HG02970 (cell line): ENCODE measurements around the gene LTBP4.
A peak's percentile ranks its signal among the peaks of the same experiment; 100 is the strongest.

Experiments
- ATAC-seq: cut with Tn5 transposase; IDR thresholded peaks from one replicate; pipeline ENCODE4 v1.9.1; 2021; ENCODE audit warnings: mild to moderate bottlenecking, moderate library complexity, moderate number of reproducible peaks; ENCODE audit not compliant: unreplicated experiment, low FRiP score

LTBP4 gene

GRCh38 chr19:40592170-40592569 is 9.0 kb upstream of the LTBP4 start:
- no peak for ATAC-seq

GRCh38 chr19:40594255-40594654 is 6.9 kb upstream of the LTBP4 start:
- ATAC-seq = no peak

GRCh38 chr19:40594657-40595091 is 6.5 kb upstream of the LTBP4 start:
- ATAC-seq = no peak

DNA sequence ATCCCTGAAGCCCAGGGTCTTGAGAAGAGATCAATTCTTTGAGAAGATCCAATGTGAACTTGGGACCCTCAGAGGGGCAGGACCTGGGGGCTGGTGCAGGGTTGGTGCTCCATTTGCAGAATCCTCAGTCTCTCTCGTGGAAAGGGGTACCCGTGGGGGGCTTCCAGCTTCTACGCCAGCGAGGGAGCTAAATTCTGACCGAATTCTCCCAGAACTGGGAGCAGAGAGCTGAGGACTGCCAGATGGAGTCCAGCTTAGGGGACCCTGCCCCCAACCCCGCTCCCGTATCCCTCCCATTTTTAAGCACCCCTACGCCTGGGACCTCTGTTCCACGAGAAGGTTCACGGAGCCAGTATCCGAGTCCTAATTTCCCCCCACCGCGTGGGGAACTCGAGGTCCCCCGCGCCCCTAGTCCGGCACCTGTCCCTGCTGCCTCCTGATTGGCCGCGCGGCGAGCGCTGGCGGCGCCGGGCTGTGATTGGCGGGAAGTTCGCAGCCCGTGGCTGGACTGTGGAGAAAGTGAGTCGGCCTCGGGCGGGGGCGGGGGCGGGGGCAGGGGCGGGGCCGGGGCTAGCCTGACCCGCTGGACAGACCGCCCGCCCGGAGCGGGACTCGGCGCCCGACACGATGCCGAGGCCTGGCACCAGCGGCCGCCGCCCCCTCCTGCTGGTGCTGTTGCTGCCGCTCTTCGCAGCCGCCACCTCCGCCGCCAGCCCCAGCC is 4.4 kb upstream of the LTBP4 start:
- no peak for ATAC-seq

DNA sequence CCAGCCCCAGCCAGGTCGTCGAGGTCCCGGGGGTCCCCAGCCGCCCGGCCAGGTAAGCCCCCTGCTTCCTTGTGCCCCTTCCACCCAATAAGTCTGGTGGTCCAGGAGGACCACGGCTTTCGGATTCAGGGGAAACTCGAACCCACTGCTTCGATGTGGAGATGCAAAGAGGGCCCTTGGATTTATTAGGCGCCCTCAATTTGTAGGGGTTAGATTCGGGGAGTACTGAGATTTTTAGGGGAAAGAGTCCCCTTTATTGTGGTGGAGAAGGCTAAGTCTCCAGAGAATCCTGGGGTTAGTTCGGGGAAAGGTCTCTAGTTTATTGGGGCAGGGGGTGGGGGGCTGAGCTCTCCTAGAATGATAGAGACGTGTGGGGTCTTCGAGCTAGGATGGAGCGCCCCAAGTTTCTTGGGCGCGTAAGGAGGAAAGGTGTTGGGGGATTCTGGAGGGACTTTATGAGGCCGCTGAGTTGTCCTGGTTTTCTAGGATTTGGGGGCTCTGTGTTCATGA is 3.8 kb upstream of the LTBP4 start:
- no peak for ATAC-seq

GRCh38 chr19:40598121-40598917 is 2.9 kb upstream of the LTBP4 start:
- ATAC-seq = no peak

DNA sequence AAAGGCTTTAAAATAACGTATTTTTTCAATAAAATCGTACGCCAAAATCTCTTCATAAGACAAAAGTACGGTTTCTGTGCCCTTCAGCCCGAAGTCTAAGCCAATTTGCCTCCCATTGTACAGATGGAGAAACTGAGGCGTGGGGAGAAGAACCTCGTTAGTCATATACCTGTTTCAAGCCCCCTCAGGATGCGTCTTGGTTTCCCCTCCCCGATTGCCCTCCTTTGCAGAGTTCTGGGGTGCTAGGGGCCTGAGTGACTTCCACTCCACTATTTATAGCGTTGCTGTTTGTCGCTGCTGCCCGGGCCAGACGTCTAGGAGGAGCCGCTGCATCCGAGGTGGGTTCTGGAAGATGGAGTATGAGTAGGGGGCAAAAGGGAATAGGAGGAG is 2.3 kb upstream of the LTBP4 start:
- ATAC-seq = no peak

DNA sequence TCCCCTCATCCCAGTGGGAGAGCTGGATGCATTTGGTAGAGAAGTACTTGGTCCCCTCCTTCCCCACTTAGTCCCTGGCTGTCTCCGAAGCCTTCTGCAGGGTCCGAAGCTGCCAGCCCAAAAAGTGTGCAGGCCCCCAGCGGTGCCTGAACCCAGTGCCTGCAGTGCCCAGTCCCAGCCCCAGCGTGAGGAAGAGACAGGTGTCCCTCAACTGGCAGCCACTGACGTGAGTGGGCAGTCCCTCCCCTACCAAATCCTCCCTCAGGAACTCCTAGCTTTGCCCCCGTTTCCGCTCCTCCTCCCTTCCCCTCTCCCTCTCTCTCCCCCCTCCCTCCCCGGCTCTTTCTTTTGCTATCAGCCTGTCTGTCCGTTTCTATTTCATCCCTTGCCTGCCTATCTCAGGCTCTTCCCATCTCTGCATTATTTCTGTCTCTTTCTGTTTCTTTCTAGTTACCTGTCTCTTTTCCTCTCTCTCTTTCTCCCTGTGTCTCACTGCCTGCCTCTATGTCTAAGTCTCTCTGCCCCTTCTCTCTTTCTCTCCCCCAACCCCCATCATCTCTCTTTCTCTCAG is 1.8 kb upstream of the LTBP4 start:
- ATAC-seq = no peak

DNA sequence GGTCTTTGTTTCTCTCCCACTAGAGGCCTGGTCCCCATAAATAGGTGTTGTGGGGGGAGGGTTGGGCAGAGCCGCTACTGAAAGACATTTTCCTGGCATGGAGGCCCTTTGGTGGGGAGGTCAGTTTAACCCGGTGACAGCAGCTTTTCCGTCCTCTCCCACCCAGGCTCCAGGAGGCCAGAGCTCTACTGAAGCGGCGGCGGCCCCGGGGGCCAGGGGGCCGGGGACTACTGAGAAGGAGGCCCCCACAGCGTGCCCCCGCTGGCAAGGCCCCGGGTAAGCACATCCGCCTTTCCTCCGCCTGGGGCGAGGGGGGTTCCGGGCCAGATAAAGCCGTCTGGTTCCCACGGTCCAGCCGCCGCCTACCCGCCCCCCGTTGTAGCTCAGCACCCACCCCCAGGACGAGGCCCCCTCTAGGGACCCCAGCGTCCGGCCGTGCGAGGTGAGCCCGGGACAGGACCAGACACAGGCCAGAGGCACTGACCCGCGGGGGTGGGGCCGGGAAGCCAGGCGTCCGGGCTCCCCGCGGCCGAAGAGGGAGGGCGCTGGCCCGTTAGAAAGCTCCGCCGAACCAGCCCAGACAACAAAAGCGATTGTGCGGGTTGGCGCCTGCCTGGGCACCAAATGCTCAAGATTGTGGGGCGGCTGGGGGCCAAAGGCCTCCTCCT is 1.1 kb upstream of the LTBP4 start:
- ATAC-seq = no peak

DNA sequence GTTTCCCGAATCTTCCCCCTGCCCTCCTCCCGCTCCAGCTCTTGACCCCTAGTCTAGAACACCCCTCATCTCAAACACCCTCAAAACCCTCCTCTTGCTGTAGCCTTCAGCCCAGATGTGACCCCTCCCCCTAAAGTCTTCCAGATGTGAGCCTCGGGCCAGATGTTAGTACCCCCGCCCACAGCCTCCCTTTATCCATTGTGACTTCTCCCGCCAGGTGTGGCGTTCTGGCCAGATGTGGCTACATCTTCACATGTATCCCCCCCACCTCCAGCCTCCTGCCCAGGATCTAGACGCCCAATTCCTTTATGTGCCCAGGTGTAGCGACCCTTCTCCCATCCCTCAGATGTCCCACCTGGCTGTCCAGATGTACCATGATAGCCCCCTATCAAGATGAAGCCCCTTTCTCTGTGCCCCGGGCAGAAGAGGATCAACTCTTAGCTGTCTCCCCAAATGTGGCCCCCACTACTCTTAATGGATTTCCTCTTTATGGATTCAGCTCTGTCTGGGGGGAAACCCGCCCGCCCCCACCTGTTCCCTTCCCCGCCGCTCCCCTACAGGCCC is 517 bp upstream of the LTBP4 start:
- no peak for ATAC-seq

- no peak for ATAC-seq
Observed at GRCh38 chr19:40603071-40603388, 1.9 kb downstream of the LTBP4 start.

DNA sequence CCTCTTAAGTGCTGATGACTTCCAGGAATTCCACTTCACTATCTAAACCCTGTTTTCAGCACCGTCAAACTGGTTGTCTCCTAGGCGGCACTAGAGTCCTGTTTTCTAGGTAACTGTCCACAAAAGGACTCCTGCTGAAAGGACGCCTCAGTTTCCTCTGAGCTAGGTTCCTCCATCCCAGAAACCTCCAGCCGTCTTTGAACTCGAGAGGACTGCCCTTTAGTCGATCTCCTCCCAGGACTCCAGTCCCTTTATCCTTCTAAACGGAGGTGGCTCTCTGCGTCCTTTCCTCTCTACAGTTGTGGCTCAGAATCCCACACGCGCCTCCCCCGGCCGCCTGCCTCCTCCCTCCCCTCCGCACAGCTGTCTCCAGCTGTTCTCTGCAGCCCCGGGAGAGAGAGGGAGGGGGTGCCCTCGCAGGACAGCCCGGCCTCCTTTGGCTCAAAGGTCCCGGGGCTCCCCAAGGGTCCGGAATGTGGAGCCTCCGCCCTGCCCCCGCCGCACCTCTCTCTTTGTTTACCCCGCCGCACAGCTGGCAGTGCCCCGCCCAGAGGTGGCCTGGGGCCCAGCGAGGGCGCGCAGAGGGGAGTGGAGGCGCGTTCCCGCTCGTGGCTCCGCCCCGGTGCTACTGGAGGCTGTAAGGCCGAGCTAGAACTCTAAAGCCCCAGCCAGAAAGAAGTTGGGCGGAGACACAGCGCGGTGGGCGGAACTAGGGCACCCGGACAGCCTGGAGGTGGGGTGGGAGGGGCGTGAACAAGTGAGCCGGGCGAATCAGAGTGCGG is 2.4 kb downstream of the LTBP4 start:
- ATAC-seq = peak; percentile 80

GRCh38 chr19:40604171-40604646 is 3.0 kb downstream of the LTBP4 start:
- no peak for ATAC-seq

DNA sequence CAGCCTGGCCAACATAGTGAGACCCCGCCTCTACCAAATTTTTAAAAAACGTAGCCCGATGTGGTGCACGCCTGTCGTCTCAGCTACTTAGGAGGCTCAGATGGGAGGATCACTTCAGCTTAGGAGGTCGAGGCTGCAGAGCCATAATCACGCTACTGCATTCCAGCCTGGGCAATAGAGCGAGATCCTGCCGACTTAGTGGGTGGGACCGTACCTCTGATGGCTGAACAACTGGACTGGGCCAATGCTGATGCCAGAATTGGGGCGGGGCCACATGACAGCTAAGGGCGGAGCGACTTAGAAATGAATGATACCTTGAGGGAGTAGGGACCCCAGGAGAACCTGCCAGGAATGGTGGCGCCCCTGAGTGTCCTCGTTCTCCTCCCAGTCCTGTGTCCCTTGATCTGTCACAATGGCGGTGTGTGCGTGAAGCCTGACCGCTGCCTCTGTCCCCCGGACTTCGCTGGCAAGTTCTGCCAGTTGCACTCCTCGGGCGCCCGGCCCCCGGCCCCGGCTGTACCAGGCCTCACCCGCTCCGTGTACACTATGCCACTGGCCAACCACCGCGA is 3.6 kb downstream of the LTBP4 start:
- no peak for ATAC-seq

GRCh38 chr19:40605216-40605971 is 4.2 kb downstream of the LTBP4 start:
- ATAC-seq = no peak

DNA sequence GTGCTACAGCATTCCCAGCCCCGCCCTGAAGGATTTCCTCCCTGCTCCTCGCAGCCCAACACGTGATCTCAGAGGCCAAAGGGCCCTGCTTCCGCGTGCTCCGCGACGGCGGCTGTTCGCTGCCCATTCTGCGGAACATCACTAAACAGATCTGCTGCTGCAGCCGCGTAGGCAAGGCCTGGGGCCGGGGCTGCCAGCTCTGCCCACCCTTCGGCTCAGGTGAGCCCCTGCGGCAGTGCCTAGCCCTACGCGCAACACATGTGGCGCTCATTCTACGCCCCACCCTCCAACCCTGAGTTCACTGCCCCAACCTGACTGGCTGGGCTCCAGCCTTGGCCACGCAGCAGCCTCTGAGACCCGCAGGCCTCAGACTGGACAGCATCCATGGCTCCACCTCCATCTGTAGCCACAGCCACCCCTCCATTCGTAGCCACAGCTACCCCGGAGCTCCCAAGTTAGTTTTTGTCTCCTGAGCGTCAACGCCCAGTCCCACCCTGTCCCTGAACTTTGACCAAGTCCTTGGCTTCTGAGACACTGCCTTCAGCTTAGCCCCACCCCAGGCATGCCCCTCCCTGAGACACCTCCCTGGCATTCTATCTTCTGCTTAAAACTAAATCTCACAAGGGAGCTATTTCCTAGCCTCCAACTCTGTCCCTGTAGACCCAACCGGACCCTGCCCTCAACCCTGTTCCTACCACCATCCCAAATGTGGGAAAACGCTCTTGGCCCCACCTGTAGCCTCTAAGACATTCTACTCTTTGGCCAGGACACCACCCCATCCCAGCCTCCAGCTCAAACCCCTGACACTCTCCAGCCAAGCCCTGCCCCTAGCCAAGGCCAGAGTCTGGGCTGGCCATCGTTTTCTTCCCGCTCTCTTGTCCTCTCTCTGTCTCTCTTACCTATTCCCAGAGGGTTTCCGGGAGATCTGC is 6.4 kb downstream of the LTBP4 start:
- ATAC-seq = no peak

DNA sequence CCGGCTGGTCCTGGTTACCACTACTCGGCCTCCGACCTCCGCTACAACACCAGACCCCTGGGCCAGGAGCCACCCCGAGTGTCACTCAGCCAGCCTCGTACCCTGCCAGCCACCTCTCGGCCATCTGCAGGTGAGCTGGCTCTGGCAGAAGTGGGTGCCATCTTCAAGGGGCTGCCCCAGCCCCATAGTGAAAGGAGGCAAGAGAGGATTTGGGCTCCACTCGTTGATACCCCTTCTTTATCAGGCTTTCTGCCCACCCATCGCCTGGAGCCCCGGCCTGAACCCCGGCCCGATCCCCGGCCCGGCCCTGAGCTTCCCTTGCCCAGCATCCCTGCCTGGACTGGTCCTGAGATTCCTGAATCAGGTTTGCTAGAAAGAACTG is 7.1 kb downstream of the LTBP4 start:
- ATAC-seq = no peak

DNA sequence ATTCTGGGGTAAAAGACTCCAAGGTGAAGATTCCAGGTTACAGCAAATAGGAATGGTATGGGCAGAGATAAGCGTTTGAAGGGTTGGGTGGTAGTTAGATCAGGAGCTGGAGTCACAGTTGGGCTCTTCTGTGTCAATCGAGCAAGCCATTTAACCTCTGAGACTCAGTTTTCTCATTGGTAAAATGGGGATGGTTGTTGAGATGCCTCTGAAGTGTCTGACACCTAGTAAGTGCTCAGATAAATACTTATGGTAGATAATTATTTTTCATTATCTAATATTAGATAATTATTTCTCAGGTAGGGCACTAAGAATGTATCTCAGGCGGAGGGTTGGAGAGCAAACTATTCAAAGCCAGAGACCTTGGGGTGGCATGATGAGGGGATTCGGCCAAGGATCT is 7.8 kb downstream of the LTBP4 start:
- no peak for ATAC-seq
